GM12872 (cell line): ENCODE results near the gene NUDT1.

Source experiments
- CTCF ChIP-seq: IDR thresholded peaks from 3 replicates; pipeline ENCODE4 v1.5.1; 2011; ENCODE audit warnings: low read depth, mild to moderate bottlenecking, low read length, moderate library complexity; ENCODE audit not compliant: insufficient read depth

Gene NUDT1

GRCh38 chr7:2253021-2253420 lies 11.0 kb downstream of the NUDT1 start:
- no peak for TF ChIP-seq CTCF

- TF ChIP-seq CTCF = no peak
Measured at GRCh38 chr7:2253525-2254244, 11.7 kb downstream of the NUDT1 start.

GRCh38 chr7:2254429-2255144 lies 12.6 kb downstream of the NUDT1 start:
- TF ChIP-seq CTCF = no peak

- no peak for TF ChIP-seq CTCF
Measured at GRCh38 chr7:2255145-2256139, 13.4 kb downstream of the NUDT1 start.

GRCh38 chr7:2256306-2257045 lies 14.4 kb downstream of the NUDT1 start:
- TF ChIP-seq CTCF = no peak

GRCh38 chr7:2257046-2257551 lies 15.1 kb downstream of the NUDT1 start:
- TF ChIP-seq CTCF = no peak
